Right ventricle myocardium superior (tissue), 1 donor: ENCODE measurements around the gene FOXL3. TPM values are rescaled to one million over a fixed set of nuclear protein-coding genes. Genes with fewer than 3 reads are reported as not detected.
A peak's percentile ranks its signal among the peaks of the same experiment; 100 is the strongest.
"Not testable (repeated sequence)": the region's sequence is repeated elsewhere in the genome, so short reads cannot be mapped to it uniquely, and the experiment has no call there.

ENCODE experiments used
- ATAC-seq: fragments of 200-7000 bp; cut with Tn5 transposase; one replicate; pipeline ENCODE4 v1.9.1; 2020; ENCODE audit warnings: mild to moderate bottlenecking; ENCODE audit not compliant: poor library complexity
- DNase-seq: peaks from one replicate; pipeline ENCODE4 v3.0.0-alpha.2; 2020
- intact Hi-C: fragments of 100-400 bp; cut with DNase I; formaldehyde crosslinking; loops from one replicate; pipeline ENCODE4 v1.11.2; 2022
- long read RNA-seq: library from polyadenylated mRNA; unstranded; transcript quantifications from one replicate; pipeline ENCODE4 v2.0.0, GENCODE V29; 2021
- total RNA-seq: library from RNA; stranded (reverse); fragmentation: NEBNext Ultra II Directional; extraction: Animal tissue kit (Norgen Biotek cat#: 25700); gene quantifications from one replicate; pipeline ENCODE4 v1.2.1, GENCODE V29; 2021
- donor health status: DM: no; HTN: yes; CAD: no; lungs with severe emphysema.

The FOXL3 gene
- not detected for total RNA-seq
- long read RNA-seq, result 0 reads

- intact Hi-C loops, result no loop called here
- ATAC-seq (no peak), DNase-seq (no peak)
These were observed at the start of gene FOXL3 for GRCh38 chr7:289756-290553. TSS of gene FOXL3 (plus strand) at chr7:290170. CDS start at chr7:290170, 0 bp downstream.

GRCh38 chr7:240887-241421, 49.0 kb upstream of the FOXL3 start:
- DNase-seq (no peak), ATAC-seq (peak; percentile 8)
- intact Hi-C loops, result no loop called here

DNA sequence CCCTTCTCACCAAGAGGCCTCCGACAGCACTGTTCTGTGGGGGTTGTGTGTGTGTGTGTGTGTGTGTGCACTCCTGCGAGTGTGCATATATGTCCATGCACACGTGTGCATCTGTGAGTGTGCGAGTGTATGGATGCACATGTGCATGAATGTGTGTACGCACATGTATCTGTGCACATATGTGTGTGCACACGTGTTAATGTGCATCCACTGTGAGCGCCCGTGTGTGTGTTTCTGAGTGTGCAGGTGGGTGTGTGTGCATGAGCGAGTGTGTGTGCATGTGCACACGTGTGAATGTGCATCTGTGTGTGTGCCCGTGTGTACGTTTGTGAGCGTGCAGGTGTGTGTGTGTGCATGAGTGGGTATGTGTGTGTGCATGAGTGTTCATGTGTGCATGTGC, 48.5 kb upstream of the FOXL3 start:
- ATAC-seq (no peak), DNase-seq (no peak)
- intact Hi-C loops, result no loop called here

GRCh38 chr7:242826-243579, 47.0 kb upstream of the FOXL3 start:
- ATAC-seq, DNase-seq, intact Hi-C loops: not testable (repeated sequence)

GRCh38 chr7:243580-243978, 46.4 kb upstream of the FOXL3 start:
- ATAC-seq, DNase-seq, intact Hi-C loops: not testable (repeated sequence)

DNA sequence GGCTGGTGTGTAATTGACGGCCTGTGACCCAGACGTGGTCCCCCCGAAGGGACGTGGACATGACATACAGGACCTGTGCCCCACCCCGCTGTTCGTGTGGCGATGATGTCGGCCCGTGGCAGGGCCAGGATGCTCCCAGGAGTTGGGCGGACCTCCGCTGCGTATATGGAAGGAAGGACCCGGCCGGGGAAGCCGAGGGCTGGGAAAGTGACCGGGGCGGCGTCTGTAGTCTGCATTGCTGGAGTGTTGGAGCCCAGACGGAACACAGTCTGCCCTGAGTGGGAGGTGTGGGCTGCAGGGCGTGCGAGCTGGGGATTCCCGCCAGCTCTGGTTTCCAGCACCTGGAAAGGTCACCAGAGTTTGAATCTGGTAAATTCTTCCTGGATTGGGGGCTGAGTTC, 45.0 kb upstream of the FOXL3 start:
- no peak for ATAC-seq
- intact Hi-C loops, result no loop called here

GRCh38 chr7:245574-246295, 44.2 kb upstream of the FOXL3 start:
- intact Hi-C loops, result no loop called here
- no peak for ATAC-seq
- no peak for DNase-seq

More for the DNA sequence above, 45.0 kb upstream of the FOXL3 start:
- no peak for DNase-seq

GRCh38 chr7:246451-246850, 43.5 kb upstream of the FOXL3 start:
- DNase-seq (no peak), ATAC-seq (no peak)
- intact Hi-C loops, result no loop called here

DNA sequence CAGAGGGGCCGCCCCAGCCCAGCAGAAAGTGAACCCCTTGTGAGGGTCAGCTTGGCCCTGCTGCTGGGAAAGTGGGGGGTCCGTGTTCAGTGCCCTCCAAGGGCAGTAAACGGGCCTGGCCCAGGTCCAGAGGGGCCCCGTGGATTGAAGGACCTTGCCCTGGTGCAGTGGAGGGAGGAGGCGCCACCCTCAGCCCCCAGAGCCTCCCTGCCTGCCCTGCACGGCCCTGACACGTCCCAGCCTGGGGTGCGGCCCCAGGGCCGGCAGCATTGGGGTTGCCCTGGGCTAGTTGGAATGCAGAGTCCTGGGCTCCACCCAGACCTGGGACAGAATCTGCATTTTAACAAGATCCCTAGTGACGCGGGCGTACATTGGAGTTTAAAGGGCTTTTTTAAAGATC, 42.8 kb upstream of the FOXL3 start:
- intact Hi-C loops, result no loop called here
- DNase-seq (no peak), ATAC-seq (no peak)

DNA sequence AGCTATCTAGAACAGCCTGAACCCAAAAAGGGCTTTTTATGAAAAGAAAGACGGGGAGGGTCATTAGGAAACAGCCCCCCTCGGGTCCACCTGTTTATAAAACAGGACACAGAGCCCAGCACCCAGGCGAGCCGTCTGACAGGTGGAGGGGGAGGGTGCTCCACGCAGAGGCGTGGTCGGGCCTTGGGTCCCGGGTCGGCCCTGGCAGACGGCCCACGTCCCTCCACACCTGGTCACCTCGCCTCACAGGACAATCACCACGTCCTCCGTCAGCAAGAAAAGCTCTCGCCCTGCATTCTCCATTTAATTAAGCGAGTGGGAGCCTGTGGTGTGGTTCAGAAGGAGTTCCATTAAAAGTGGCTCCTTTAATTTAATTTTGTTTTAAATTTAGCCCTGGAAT, 42.3 kb upstream of the FOXL3 start:
- intact Hi-C loops, result no loop called here
- DNase-seq, result no peak
- ATAC-seq, result no peak

- ATAC-seq (no peak), DNase-seq (no peak)
- intact Hi-C loops, result no loop called here
These were observed 41.1 kb upstream of the FOXL3 start for GRCh38 chr7:248732-249435.

GRCh38 chr7:249989-250388, 40.0 kb upstream of the FOXL3 start:
- intact Hi-C loops, result no loop called here
- no peak for DNase-seq
- no peak for ATAC-seq

DNA sequence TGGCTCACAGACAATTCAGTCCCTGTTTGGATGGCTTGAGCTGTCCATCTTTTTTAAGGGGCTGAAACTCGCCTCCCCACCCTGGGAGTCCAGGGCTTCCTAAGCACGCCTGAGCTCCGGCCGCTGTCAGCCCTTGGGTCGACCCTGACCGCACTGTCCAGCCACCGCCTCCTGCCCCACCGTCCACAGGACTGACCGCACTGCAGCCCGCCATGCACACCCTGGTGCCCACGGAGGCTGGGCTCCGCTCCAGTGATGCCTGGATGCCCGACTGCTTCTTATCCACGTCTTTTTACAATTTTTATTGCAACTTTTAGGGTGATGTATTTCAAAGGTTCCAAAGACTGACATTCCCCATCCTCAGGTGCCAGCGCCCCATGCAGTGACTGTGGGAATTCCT, 39.4 kb upstream of the FOXL3 start:
- DNase-seq (no peak), ATAC-seq (no peak)
- intact Hi-C loops, result no loop called here

DNA sequence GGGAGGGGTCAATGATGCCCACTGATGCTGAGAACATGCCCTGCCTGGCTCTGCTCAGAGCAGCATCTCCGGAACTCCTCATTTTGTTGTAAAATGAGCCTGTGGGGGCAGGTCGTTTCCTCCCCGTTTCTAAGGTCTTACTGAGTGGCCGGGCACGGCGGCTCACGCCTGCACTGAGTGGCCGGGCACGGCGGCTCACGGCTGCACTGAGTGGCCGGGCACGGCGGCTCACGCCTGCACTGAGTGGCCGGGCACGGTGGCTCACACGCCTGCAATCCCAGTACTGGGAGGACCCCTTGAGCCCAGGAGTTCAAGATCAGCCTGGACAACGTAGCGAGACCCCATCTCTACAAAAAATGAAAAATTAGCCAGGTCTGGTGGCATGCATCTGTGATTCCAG, 39.0 kb upstream of the FOXL3 start:
- intact Hi-C loops, result no loop called here
- ATAC-seq (no peak), DNase-seq (no peak)

- intact Hi-C loops, result no loop called here
- no peak for DNase-seq
- no peak for ATAC-seq
These were observed 38.4 kb upstream of the FOXL3 start for GRCh38 chr7:251446-252175.

DNA sequence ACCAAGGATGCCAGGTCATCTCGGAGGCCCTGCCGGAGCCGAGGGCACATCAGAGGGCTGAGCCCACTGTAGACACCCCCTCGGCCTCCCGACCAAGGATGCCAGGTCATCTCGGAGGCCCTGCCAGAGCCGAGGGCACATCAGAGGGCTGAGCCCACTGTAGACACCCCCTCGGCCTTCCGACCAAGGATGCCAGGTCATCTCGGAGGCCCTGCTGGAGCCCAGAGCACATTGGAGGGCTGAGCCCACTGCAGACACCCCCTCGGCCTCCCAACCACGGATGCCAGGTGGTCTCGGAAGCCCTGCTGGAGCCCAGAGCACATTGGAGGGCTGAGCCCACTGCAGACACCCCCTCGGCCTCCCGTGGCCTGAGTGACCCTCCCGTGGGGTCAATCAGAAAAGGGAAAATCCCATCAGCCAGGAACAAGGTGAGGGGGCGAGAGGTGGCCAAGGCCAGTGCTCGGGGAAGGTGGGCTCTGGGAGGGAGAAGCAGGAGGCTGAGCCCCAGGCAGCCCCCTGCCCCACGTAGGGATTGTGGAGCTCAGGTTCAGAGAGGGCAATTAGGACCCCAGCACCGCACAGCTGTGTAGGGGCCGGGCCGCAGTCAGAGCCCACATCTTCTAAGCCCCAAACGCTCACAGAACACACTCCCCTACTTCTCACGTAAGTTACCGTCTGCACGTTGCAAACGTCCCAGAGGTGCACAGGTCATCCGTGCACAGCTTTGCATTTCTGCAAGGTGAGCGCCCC, 37.6 kb upstream of the FOXL3 start:
- ATAC-seq (no peak), DNase-seq (no peak)
- intact Hi-C loops, result no loop called here

- no peak for DNase-seq
- ATAC-seq, result no peak
- intact Hi-C loops, result no loop called here
These were observed 37.0 kb upstream of the FOXL3 start for GRCh38 chr7:252981-253380.
